RWPE2 (cell line): ENCODE results near the gene LEAP2.
A peak's percentile ranks its signal among the peaks of the same experiment; 100 is the strongest.

Source experiments
- ATAC-seq: fragments of 200-7000 bp; cut with Tn5 transposase; 3 replicates; pipeline ENCODE4 v1.9.1; 2021; ENCODE audit warnings: low read depth
- DNase-seq: peaks from one replicate; pipeline ENCODE4 v3.0.0-alpha.2; 2020; ENCODE audit warnings: low spot score
- H3K27ac ChIP-seq: fragments of 450-650 bp; 2 replicates; pipeline ENCODE4 v1.5.1; 2017; ENCODE audit warnings: mild to moderate bottlenecking; ENCODE audit not compliant: poor library complexity, severe bottlenecking
- H3K27me3 ChIP-seq: fragments of 250-450 bp; sonication (Bioruptor Pico); 2 replicates; pipeline ENCODE4 v1.5.1; 2021; ENCODE audit warnings: mild to moderate bottlenecking, moderate library complexity; ENCODE audit not compliant: insufficient read depth, poor library complexity, severe bottlenecking
- H3K36me3 ChIP-seq: fragments of 250-450 bp; sonication (Bioruptor Pico); 2 replicates; pipeline ENCODE4 v1.5.1; 2020; ENCODE audit warnings: low read depth, mild to moderate bottlenecking, moderate library complexity
- H3K4me1 ChIP-seq: fragments of 250-450 bp; sonication (Bioruptor Pico); 2 replicates; pipeline ENCODE4 v1.5.1; 2021; ENCODE audit warnings: mild to moderate bottlenecking, moderate library complexity; ENCODE audit not compliant: insufficient read depth, poor library complexity, severe bottlenecking
- H3K4me3 ChIP-seq: fragments of 250-450 bp; sonication (Bioruptor Pico); 2 replicates; pipeline ENCODE4 v1.5.1; 2021; ENCODE audit warnings: mild to moderate bottlenecking, moderate library complexity; ENCODE audit not compliant: severe bottlenecking
- H3K9me3 ChIP-seq: fragments of 250-450 bp; sonication (Bioruptor Pico); 2 replicates; pipeline ENCODE4 v1.5.1; 2021; ENCODE audit warnings: mild to moderate bottlenecking, moderate library complexity; ENCODE audit not compliant: severe bottlenecking
- TF ChIP-seq, protein P1 (sequence below): fragments of 450-650 bp; IDR thresholded peaks from one replicate; pipeline ENCODE4 v1.5.1; 2017; ENCODE audit warnings: mild to moderate bottlenecking, moderate library complexity; ENCODE audit not compliant: poor library complexity, severe bottlenecking

Gene LEAP2

DNA sequence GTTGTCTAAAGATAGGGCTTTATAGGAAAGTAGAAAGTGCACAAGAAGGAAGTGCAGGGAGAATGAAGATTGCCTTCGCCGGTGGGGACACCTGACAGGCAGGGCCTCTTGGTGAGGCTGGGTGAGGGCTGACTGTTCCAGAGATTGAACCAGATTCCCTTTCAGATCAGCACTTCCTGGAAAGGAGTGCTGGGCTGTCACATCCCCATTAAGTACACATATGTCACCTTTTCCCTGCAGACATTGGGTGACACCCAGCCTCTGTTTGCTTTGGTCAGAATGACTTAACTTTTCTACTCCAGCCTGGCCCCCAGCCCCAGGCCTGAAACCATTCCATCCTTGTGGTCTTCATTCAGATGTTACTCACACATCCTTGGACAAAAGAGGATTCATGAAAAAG, 35.6 kb upstream of the LEAP2 start:
- ATAC-seq (no peak), DNase-seq (no peak)
- Histone ChIP-seq H3K4me3 (no peak overlapping the region), H3K36me3 (no peaks in the 10 kb centered on the region), H3K27ac (no peak overlapping the region), H3K4me1 (peaks cover 17% of the 10 kb centered on the region), H3K9me3 (no peaks in the 10 kb centered on the region), H3K27me3 (no peaks in the 10 kb centered on the region)
- TF ChIP-seq, protein P1, sequence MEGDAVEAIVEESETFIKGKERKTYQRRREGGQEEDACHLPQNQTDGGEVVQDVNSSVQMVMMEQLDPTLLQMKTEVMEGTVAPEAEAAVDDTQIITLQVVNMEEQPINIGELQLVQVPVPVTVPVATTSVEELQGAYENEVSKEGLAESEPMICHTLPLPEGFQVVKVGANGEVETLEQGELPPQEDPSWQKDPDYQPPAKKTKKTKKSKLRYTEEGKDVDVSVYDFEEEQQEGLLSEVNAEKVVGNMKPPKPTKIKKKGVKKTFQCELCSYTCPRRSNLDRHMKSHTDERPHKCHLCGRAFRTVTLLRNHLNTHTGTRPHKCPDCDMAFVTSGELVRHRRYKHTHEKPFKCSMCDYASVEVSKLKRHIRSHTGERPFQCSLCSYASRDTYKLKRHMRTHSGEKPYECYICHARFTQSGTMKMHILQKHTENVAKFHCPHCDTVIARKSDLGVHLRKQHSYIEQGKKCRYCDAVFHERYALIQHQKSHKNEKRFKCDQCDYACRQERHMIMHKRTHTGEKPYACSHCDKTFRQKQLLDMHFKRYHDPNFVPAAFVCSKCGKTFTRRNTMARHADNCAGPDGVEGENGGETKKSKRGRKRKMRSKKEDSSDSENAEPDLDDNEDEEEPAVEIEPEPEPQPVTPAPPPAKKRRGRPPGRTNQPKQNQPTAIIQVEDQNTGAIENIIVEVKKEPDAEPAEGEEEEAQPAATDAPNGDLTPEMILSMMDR: no peak

DNA sequence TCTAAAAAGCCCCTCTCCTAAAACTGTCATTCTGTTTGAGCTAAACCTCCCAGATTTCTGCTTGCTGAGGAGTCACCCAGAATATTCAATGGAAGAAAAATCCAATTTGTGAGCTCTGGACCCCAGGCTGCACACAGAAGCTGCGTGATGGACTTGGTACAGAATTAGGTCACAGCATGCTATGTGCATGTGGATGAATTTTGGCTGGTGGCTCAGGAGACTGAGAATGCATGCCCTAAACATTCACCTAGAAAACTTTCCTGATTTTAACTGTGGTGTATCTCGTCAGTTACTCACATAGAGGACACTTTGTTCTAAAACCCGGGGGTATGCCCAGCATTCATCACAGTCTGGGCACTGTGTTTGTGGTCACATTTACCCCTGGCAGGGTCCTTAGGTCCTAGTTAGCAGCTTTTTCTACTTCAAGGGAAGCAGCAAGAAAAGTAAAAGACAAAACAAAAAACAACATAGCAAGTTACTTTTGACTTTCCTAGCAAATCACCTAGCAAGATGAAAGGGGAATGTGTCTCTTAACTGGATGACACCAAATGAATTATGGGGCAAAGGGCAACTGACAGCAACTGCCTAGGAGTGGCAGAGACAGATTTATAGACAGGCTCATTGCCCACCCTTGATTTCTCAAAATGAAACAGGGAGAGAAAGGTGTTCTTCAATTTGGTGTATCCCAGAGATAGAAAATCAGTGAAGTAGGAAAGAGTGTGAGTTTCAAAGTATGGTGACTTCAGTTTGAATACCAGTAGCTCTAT, 34.8 kb upstream of the LEAP2 start:
- DNase-seq (no peak), ATAC-seq (no peak)
- H3K27ac ChIP-seq: no peak overlapping the region
- no peaks in the 10 kb centered on the region for H3K27me3 ChIP-seq
- H3K9me3 ChIP-seq: no peaks in the 10 kb centered on the region
- H3K4me3 ChIP-seq: no peak overlapping the region
- TF ChIP-seq, protein P1: no peak
- H3K4me1 ChIP-seq: peaks cover 17% of the 10 kb centered on the region
- no peaks in the 10 kb centered on the region for H3K36me3 ChIP-seq

DNA sequence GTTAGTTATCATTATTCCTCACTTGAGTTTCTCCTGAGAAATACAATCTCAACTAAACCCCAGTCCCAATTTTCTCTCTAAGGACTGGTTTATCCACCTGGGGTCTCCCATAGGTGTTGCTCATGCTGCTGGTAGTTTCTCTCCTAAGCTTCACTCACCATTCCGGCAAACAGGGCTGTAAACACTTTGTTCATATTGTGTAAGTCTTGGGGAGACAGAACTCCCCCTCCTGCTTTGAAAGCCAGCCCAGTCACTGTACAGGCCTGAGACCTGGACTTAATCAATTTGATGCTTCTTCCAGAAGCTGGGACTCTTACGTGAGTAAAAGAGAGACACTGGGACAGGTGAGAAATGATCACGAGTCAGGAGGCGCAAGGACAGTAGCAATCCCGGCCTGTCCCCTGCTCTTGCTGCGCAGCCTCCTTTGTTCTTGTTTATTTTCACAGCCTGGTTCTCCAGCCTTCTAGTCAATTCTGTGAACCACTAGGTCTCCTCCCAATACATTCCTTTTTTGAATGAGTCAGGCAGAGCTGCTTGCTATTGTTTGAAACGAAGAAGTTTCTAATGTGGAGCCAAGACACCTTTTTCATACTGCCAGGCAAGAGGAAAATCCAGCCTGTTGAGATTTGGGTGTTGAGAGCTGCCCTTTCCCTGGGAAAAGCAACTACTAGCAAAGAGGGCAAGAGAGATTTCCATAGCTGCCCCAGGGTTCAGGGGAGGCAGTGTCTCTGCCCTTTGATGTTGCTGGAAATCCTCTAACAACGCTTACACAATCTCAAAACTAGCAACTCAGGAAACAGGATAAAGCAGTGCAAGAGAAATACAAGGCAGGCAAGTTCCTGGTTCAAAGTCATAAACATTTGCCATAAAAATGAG, 33.8 kb upstream of the LEAP2 start:
- Histone ChIP-seq H3K27me3 (no peaks in the 10 kb centered on the region), H3K4me1 (peaks cover 17% of the 10 kb centered on the region), H3K36me3 (no peaks in the 10 kb centered on the region), H3K27ac (peak overlapping the region; percentile 20), H3K9me3 (no peaks in the 10 kb centered on the region), H3K4me3 (no peak overlapping the region)
- peak; percentile 87 for ATAC-seq
- no peak for DNase-seq
- TF ChIP-seq, protein P1: no peak

DNA sequence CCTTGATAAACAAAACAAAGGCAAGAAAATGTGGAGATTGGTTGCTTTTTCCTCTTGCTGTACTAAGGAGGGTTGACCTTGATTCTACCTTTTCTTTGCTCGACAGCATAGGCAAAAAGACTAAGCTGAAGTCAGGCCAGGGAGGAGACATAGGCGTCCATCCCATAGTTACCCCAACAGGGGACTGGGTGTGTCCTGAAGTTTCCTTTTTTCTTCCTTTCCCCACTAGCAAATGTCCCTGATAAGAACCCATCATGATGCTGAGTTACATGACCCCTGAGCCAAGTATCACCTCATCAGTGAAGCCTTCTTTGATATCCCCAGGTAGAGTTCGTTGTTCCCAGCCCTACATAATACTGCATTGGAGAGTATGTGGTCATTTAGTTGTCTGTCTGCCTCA, 33.2 kb upstream of the LEAP2 start:
- ATAC-seq (no peak), DNase-seq (no peak)
- Histone ChIP-seq H3K9me3 (no peaks in the 10 kb centered on the region), H3K27ac (peak overlapping the region; percentile 20), H3K4me1 (peaks cover 17% of the 10 kb centered on the region), H3K36me3 (no peaks in the 10 kb centered on the region), H3K4me3 (no peak overlapping the region), H3K27me3 (no peaks in the 10 kb centered on the region)
- TF ChIP-seq, protein P1: no peak
